Gastrocnemius medialis (tissue), 4 donors: Measurements from ENCODE around the gene MUS81. TPM values are rescaled to one million over a fixed set of nuclear protein-coding genes. Genes with fewer than 3 reads are reported as not detected.

Experiments used
- total RNA-seq, 4 donors: library from RNA; depleted of rRNA; stranded (reverse); fragments of >200 nt; gene quantifications; one replicate each; pipeline versions ENCODE4 v1.1.0 to v1.2.3, GENCODE V29; 2016

The MUS81 gene
- total RNA-seq, 4 donors from 2014 or later, result 26.4 to 44.9 (median 34.8) TPM

Other genes starting within 250 kb of the MUS81 start
- gene MAP3K11, start 246.2 kb upstream of the MUS81 start, total RNA-seq, result 10 to 100 TPM in 3 of 4 donors, 1 to 10 TPM in 1; 10.0 to 13.8 (median 11.1) TPM
- gene PCNX3, start 244.7 kb upstream of the MUS81 start, total RNA-seq, result 10 to 100 TPM in 3 of 4 donors, 1 to 10 TPM in 1; 7.6 to 15.6 (median 13.1) TPM
- 10 to 100 TPM in 2 of 4 donors, 1 to 10 TPM in 2; 6.7 to 10.9 (median 10.0) TPM for gene SIPA1, start 222.3 kb upstream of the MUS81 start, total RNA-seq
- 10 to 100 TPM; 39.7 to 68.3 (median 56.3) TPM for gene RELA, start 197.5 kb upstream of the MUS81 start, total RNA-seq
- 10 to 100 TPM; 40.0 to 69.4 (median 50.0) TPM for gene KAT5, start 148.2 kb upstream of the MUS81 start, total RNA-seq
- gene RNASEH2C, start 139.6 kb upstream of the MUS81 start, total RNA-seq, result 100 to 1,000 TPM in 1 of 4 donors, 10 to 100 TPM in 3; 36.5 to 101 (median 62.4) TPM
- 10 to 100 TPM; 20.3 to 42.5 (median 29.7) TPM for gene AP5B1, start 79.5 kb upstream of the MUS81 start, total RNA-seq
- gene OVOL1, start 73.4 kb upstream of the MUS81 start, total RNA-seq, result under 1 TPM in 1 of 4 donors, not detected in 3; 0.15 TPM
- gene SNX32, start 26.5 kb upstream of the MUS81 start, total RNA-seq, result under 1 TPM in 1 of 4 donors, not detected in 3; 0.11 TPM
- gene CFL1, start 2.3 kb upstream of the MUS81 start, total RNA-seq, result 100 to 1,000 TPM; 153 to 371 (median 251) TPM
- 10 to 100 TPM; 20.6 to 24.1 (median 22.9) TPM for gene EFEMP2, start 12.4 kb downstream of the MUS81 start, total RNA-seq
- gene CTSW, start 19.4 kb downstream of the MUS81 start, total RNA-seq, result under 1 TPM in 3 of 4 donors, not detected in 1; 0.20 to 0.49 (median 0.32) TPM
- gene FIBP, start 28.0 kb downstream of the MUS81 start, total RNA-seq, result 10 to 100 TPM; 39.6 to 79.3 (median 53.0) TPM
- gene CCDC85B, start 30.2 kb downstream of the MUS81 start, total RNA-seq, result 10 to 100 TPM; 25.4 to 81.3 (median 42.4) TPM
- 1 to 10 TPM in 3 of 4 donors, under 1 TPM in 1; 0.36 to 9.3 (median 5.2) TPM for gene FOSL1, start 40.0 kb downstream of the MUS81 start, total RNA-seq
- gene C11orf68, start 58.6 kb downstream of the MUS81 start, total RNA-seq, result 10 to 100 TPM; 20.8 to 30.7 (median 23.9) TPM
- 100 to 1,000 TPM in 3 of 4 donors, 10 to 100 TPM in 1; 96.7 to 146 (median 110) TPM for gene DRAP1, start 59.0 kb downstream of the MUS81 start, total RNA-seq
- gene TSGA10IP, start 85.0 kb downstream of the MUS81 start, total RNA-seq, result not detected
- gene SART1, start 101.3 kb downstream of the MUS81 start, total RNA-seq, result 10 to 100 TPM; 12.0 to 55.2 (median 33.3) TPM
- 10 to 100 TPM; 29.3 to 39.8 (median 35.4) TPM for gene EIF1AD, start 141.7 kb downstream of the MUS81 start, total RNA-seq
- 100 to 1,000 TPM in 1 of 4 donors, 10 to 100 TPM in 3; 57.4 to 126 (median 72.1) TPM for gene BANF1, start 142.1 kb downstream of the MUS81 start, total RNA-seq
- 1 to 10 TPM in 2 of 4 donors, under 1 TPM in 1, not detected in 1; 0.71 to 6.0 (median 3.1) TPM for gene CST6, start 151.6 kb downstream of the MUS81 start, total RNA-seq
- gene CATSPER1, start 166.0 kb downstream of the MUS81 start, total RNA-seq, result not detected
- under 1 TPM in 1 of 4 donors, not detected in 3; 0.12 TPM for gene GAL3ST3, start 188.7 kb downstream of the MUS81 start, total RNA-seq
- gene SF3B2, start 191.9 kb downstream of the MUS81 start, total RNA-seq, result 100 to 1,000 TPM in 3 of 4 donors, 10 to 100 TPM in 1; 92.9 to 186 (median 124) TPM
- 10 to 100 TPM in 3 of 4 donors, 1 to 10 TPM in 1; 6.6 to 20.4 (median 16.9) TPM for gene PACS1, start 209.8 kb downstream of the MUS81 start, total RNA-seq